Upper lobe of right lung (tissue), 1 donor: ENCODE results near the gene LIFR. TPM values are rescaled to one million over a fixed set of nuclear protein-coding genes. Genes with fewer than 3 reads are reported as not detected.

Source experiments
- ATAC-seq: fragments of 200-7000 bp; cut with Tn5 transposase; one replicate; pipeline ENCODE4 v1.9.1; 2020; ENCODE audit warnings: mild to moderate bottlenecking, moderate library complexity
- DNase-seq: peaks from one replicate; pipeline ENCODE4 v3.0.0-alpha.2; 2020
- H3K27ac ChIP-seq: fragments of 200-600 bp; one replicate; pipeline ENCODE4 v1.8.0; 2022
- H3K27me3 ChIP-seq: fragments of 200-600 bp; one replicate; pipeline ENCODE4 v1.8.0; 2022; ENCODE audit warnings: mild to moderate bottlenecking
- H3K36me3 ChIP-seq: fragments of 200-600 bp; one replicate; pipeline ENCODE4 v1.8.0; 2022
- H3K4me1 ChIP-seq: fragments of 200-600 bp; one replicate; pipeline ENCODE4 v1.8.0; 2022
- H3K4me3 ChIP-seq: fragments of 200-600 bp; one replicate; pipeline ENCODE4 v1.8.0; 2022; ENCODE audit warnings: mild to moderate bottlenecking
- H3K9me3 ChIP-seq: fragments of 200-600 bp; one replicate; pipeline ENCODE4 v1.8.0; 2022
- CTCF ChIP-seq: fragments of 200-600 bp; IDR thresholded peaks from one replicate; pipeline ENCODE4 v1.8.0; 2022; ENCODE audit warnings: antibody characterized with exemption
- intact Hi-C: fragments of 100-400 bp; cut with DNase I; formaldehyde crosslinking; loops from one replicate; pipeline ENCODE4 v1.11.0; 2022
- total RNA-seq: library from RNA; stranded (reverse); fragmentation: NEBNext Ultra II Directional; extraction: Animal tissue kit (Norgen Biotek cat#: 25700); gene quantifications from one replicate; pipeline ENCODE4 v1.2.1, GENCODE V29; 2021
- donor health status: DM: no; HTN: yes; CAD: no; lungs with severe emphysema.

Gene LIFR
- total RNA-seq, 1 donor from 2014 or later = 151 TPM

- H3K36me3 ChIP-seq = no peaks in the 10 kb centered on the region
- intact Hi-C loops = no loop called here
- no peaks in the 10 kb centered on the region for H3K9me3 ChIP-seq
- no peaks in the 10 kb centered on the region for H3K4me1 ChIP-seq
- peaks cover 5% of the 10 kb centered on the region for H3K27me3 ChIP-seq
- no peak for TF ChIP-seq CTCF
- ATAC-seq (no peak), DNase-seq (no peak)
- H3K4me3 ChIP-seq = no peak overlapping the region
- H3K27ac ChIP-seq = no peak overlapping the region
Observed at GRCh38 chr5:38447786-38448185, 108.7 kb downstream of the LIFR start.

- H3K4me3 ChIP-seq = no peak overlapping the region
- ATAC-seq (no peak), DNase-seq (no peak)
- peaks cover 5% of the 10 kb centered on the region for H3K27me3 ChIP-seq
- H3K27ac ChIP-seq = no peak overlapping the region
- no peaks in the 10 kb centered on the region for H3K36me3 ChIP-seq
- intact Hi-C loops = no loop called here
- no peaks in the 10 kb centered on the region for H3K9me3 ChIP-seq
- no peak for TF ChIP-seq CTCF
- H3K4me1 ChIP-seq = no peaks in the 10 kb centered on the region
Observed at GRCh38 chr5:38447056-38447455, 109.4 kb downstream of the LIFR start.

GRCh38 chr5:38446029-38446522, 110.4 kb downstream of the LIFR start:
- peak overlapping the region; percentile 12 for H3K4me3 ChIP-seq
- no peak for TF ChIP-seq CTCF
- no peaks in the 10 kb centered on the region for H3K9me3 ChIP-seq
- peaks cover 5% of the 10 kb centered on the region for H3K27me3 ChIP-seq
- intact Hi-C loops = no loop called here
- DNase-seq (no peak), ATAC-seq (no peak)
- H3K27ac ChIP-seq = no peak overlapping the region
- H3K4me1 ChIP-seq = no peaks in the 10 kb centered on the region
- no peaks in the 10 kb centered on the region for H3K36me3 ChIP-seq

- ATAC-seq (peak; percentile 6), DNase-seq (peak; percentile 76)
- no peaks in the 10 kb centered on the region for H3K36me3 ChIP-seq
- H3K27ac ChIP-seq = no peak overlapping the region
- H3K27me3 ChIP-seq = peaks cover 5% of the 10 kb centered on the region
- H3K4me3 ChIP-seq = peak overlapping the region; percentile 12
- intact Hi-C loops = no loop called here
- H3K4me1 ChIP-seq = no peaks in the 10 kb centered on the region
- no peak for TF ChIP-seq CTCF
- no peaks in the 10 kb centered on the region for H3K9me3 ChIP-seq
Observed at GRCh38 chr5:38445374-38446028, 110.9 kb downstream of the LIFR start.

- no peak overlapping the region for H3K27ac ChIP-seq
- H3K36me3 ChIP-seq = no peaks in the 10 kb centered on the region
- no peak overlapping the region for H3K4me3 ChIP-seq
- DNase-seq (no peak), ATAC-seq (no peak)
- peaks cover 5% of the 10 kb centered on the region for H3K27me3 ChIP-seq
- intact Hi-C loops = no loop called here
- no peaks in the 10 kb centered on the region for H3K4me1 ChIP-seq
- no peak for TF ChIP-seq CTCF
- H3K9me3 ChIP-seq = no peaks in the 10 kb centered on the region
Observed at GRCh38 chr5:38443390-38443789, 113.1 kb downstream of the LIFR start.

GRCh38 chr5:38442247-38442573, 114.2 kb downstream of the LIFR start:
- TF ChIP-seq CTCF = no peak
- Histone ChIP-seq H3K9me3 (no peaks in the 10 kb centered on the region), H3K27ac (no peak overlapping the region), H3K4me3 (no peak overlapping the region), H3K4me1 (no peaks in the 10 kb centered on the region), H3K27me3 (peaks cover 8% of the 10 kb centered on the region), H3K36me3 (no peaks in the 10 kb centered on the region)
- intact Hi-C loops = no loop called here
- no peak for ATAC-seq
- no peak for DNase-seq
